HepG2 (cell line): ENCODE measurements around the gene LDB3. TPM values are rescaled to one million over a fixed set of nuclear protein-coding genes. Genes with fewer than 3 reads are reported as not detected.
A peak's percentile ranks its signal among the peaks of the same experiment; 100 is the strongest.

Experiments used
- BRF2 ChIP-seq: sonication (generic); formaldehyde crosslinking; IDR thresholded peaks from 2 replicates; pipeline ENCODE4 v1.8.1; 2022; ENCODE audit warnings: mild to moderate bottlenecking, missing genetic modification reagents
- KAT2B ChIP-seq: fragments of 150-350 bp; IDR thresholded peaks from 2 replicates; pipeline ENCODE4 v1.6.1; 2014; ENCODE audit warnings: low read depth, low read length, borderline replicate concordance
- MAFF ChIP-seq: IDR thresholded peaks from 2 replicates; pipeline ENCODE4 v1.6.1; 2011; ENCODE audit warnings: low read depth, low read length, improper control_type of control experiment
- NFIC ChIP-seq: IDR thresholded peaks from 2 replicates; pipeline ENCODE4 v1.6.1; 2012; ENCODE audit warnings: mild to moderate bottlenecking, low read length, inconsistent platforms
- NFRKB ChIP-seq: fragments of 450-650 bp; IDR thresholded peaks from 2 replicates; pipeline ENCODE4 v1.6.1; 2017
- PRDM15 ChIP-seq: sonication (generic); formaldehyde crosslinking; IDR thresholded peaks from 2 replicates; pipeline ENCODE4 v1.4.0; 2020; ENCODE audit warnings: missing genetic modification reagents
- RBFOX2 ChIP-seq: fragments of 200-400 bp; formaldehyde crosslinking; IDR thresholded peaks from 2 replicates; pipeline ENCODE4 v1.6.1; 2017; ENCODE audit warnings: low read depth, mild to moderate bottlenecking, low read length
- SKI ChIP-seq: fragments of 450-650 bp; IDR thresholded peaks from one replicate; pipeline ENCODE4 v1.6.1; 2018; ENCODE audit warnings: mild to moderate bottlenecking; ENCODE audit not compliant: partially characterized antibody
- SP5 ChIP-seq: IDR thresholded peaks from 2 replicates; pipeline ENCODE4 v1.6.1; 2016; ENCODE audit warnings: low read depth, borderline replicate concordance
- TCF7 ChIP-seq: sonication (generic); IDR thresholded peaks from 2 replicates; pipeline ENCODE4 v1.6.1; 2016; ENCODE audit warnings: antibody characterized with exemption, low read depth
- ZNF24 ChIP-seq: fragments of 450-650 bp; IDR thresholded peaks from 2 replicates; pipeline ENCODE4 v1.6.1; 2017; ENCODE audit warnings: antibody characterized with exemption, mild to moderate bottlenecking
- ZNF274 ChIP-seq: sonication (generic); formaldehyde crosslinking; IDR thresholded peaks from 2 replicates; pipeline ENCODE4 v1.5.1; 2020; ENCODE audit warnings: mild to moderate bottlenecking, missing genetic modification reagents
- ZNF329 ChIP-seq: sonication (generic); formaldehyde crosslinking; IDR thresholded peaks from 2 replicates; pipeline ENCODE4 v1.9.0; 2021; ENCODE audit warnings: low read depth, mild to moderate bottlenecking, missing genetic modification reagents
- ZNF441 ChIP-seq: sonication (generic); formaldehyde crosslinking; IDR thresholded peaks from 2 replicates; pipeline ENCODE4 v1.7.0; 2021; ENCODE audit warnings: missing genetic modification reagents, borderline replicate concordance
- ZNF572 ChIP-seq: sonication (generic); formaldehyde crosslinking; IDR thresholded peaks from 2 replicates; pipeline ENCODE4 v1.5.1; 2020; ENCODE audit warnings: mild to moderate bottlenecking, missing genetic modification reagents
- polyA plus RNA-seq, 8 experiments: library from polyadenylated mRNA; depleted of rRNA in 3 of 8; stranded (reverse) in 7 of 8; unstranded in 1 of 8; fragments of >200 nt; fragmentation: Illumina TruSeq in 4 of 8; extraction: Trizol in 4 of 8; gene quantifications; 2 replicates each; pipeline versions ENCODE4 v1.2.1 to v1.2.3, GENCODE V29; 2011 to 2016; ENCODE audit warnings: low read depth in 4 of 8, missing spikeins in 1 of 8, mixed read lengths in 1 of 8; ENCODE audit not compliant: insufficient read depth in 1 of 8
- total RNA-seq, 5 experiments: library from RNA; depleted of rRNA; stranded (reverse); fragments of >200 nt; fragmentation: Illumina TruSeq; extraction: Trizol; gene quantifications; 2 replicates each; pipeline ENCODE4 v1.2.3, GENCODE V29; 2016; ENCODE audit warnings: low read depth in 1 of 5
- TF ChIP-seq, protein P1 (sequence below): IDR thresholded peaks from 2 replicates; pipeline ENCODE4 v1.6.1; 2016; ENCODE audit warnings: missing biosample characterization, missing genetic modification reagents, low read depth
- TF ChIP-seq, protein P2 (sequence below): sonication (generic); formaldehyde crosslinking; IDR thresholded peaks from 2 replicates; pipeline ENCODE4 v1.4.0; 2020; ENCODE audit warnings: missing genetic modification reagents
- TF ChIP-seq, protein P3 (sequence below): sonication (generic); formaldehyde crosslinking; IDR thresholded peaks from 2 replicates; pipeline ENCODE4 v1.5.1; 2020; ENCODE audit warnings: mild to moderate bottlenecking, missing genetic modification reagents

LDB3 gene
- total and polyA plus RNA-seq, 2 of the 13 experiments (the other 11 are each of a cell fraction or from before 2014, with no cell fraction given): not detected

GRCh38 chr10:86730227-86730626, 61.9 kb downstream of the LDB3 start (continued):
- TF ChIP-seq, protein P1, sequence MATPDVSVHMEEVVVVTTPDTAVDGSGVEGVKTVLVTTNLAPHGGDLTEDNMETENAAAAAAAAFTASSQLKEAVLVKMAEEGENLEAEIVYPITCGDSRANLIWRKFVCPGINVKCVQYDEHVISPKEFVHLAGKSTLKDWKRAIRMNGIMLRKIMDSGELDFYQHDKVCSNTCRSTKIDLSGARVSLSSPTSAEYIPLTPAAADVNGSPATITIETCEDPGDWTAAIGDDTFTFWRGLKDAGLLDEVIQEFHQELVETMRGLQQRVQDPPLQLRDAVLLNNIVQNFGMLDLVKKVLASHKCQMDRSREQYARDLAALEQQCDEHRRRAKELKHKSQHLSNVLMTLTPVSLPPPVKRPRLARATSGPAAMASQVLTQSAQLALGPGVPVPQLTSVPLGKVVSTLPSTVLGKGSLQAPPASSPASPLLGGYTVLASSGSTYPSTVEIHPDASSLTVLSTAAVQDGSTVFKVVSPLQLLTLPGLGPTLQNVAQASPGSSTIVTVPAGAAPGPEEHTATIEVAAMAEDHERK (CRISPR knock-in tag): no peak
- TF ChIP-seq ZNF572 (CRISPR knock-in tag): no peak
- TF ChIP-seq, protein P2, sequence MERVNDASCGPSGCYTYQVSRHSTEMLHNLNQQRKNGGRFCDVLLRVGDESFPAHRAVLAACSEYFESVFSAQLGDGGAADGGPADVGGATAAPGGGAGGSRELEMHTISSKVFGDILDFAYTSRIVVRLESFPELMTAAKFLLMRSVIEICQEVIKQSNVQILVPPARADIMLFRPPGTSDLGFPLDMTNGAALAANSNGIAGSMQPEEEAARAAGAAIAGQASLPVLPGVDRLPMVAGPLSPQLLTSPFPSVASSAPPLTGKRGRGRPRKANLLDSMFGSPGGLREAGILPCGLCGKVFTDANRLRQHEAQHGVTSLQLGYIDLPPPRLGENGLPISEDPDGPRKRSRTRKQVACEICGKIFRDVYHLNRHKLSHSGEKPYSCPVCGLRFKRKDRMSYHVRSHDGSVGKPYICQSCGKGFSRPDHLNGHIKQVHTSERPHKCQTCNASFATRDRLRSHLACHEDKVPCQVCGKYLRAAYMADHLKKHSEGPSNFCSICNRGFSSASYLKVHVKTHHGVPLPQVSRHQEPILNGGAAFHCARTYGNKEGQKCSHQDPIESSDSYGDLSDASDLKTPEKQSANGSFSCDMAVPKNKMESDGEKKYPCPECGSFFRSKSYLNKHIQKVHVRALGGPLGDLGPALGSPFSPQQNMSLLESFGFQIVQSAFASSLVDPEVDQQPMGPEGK (CRISPR knock-in tag): peak; percentile 43; the same call in 1 of the 2 replicates
- peak; percentile 58; the same call in 1 of the 2 replicates for TF ChIP-seq NFIC
- TF ChIP-seq ZNF329 (CRISPR knock-in tag): no peak
- TF ChIP-seq TCF7: no peak
- TF ChIP-seq SP5 (CRISPR knock-in tag): no peak
- TF ChIP-seq SKI: no peak
- TF ChIP-seq ZNF441 (CRISPR knock-in tag): no peak
- no peak for TF ChIP-seq KAT2B
- no peak for TF ChIP-seq NFRKB
- TF ChIP-seq ZNF24: no peak
- no peak for TF ChIP-seq PRDM15
- no peak for TF ChIP-seq BRF2 (CRISPR knock-in tag)
- TF ChIP-seq, protein P3, sequence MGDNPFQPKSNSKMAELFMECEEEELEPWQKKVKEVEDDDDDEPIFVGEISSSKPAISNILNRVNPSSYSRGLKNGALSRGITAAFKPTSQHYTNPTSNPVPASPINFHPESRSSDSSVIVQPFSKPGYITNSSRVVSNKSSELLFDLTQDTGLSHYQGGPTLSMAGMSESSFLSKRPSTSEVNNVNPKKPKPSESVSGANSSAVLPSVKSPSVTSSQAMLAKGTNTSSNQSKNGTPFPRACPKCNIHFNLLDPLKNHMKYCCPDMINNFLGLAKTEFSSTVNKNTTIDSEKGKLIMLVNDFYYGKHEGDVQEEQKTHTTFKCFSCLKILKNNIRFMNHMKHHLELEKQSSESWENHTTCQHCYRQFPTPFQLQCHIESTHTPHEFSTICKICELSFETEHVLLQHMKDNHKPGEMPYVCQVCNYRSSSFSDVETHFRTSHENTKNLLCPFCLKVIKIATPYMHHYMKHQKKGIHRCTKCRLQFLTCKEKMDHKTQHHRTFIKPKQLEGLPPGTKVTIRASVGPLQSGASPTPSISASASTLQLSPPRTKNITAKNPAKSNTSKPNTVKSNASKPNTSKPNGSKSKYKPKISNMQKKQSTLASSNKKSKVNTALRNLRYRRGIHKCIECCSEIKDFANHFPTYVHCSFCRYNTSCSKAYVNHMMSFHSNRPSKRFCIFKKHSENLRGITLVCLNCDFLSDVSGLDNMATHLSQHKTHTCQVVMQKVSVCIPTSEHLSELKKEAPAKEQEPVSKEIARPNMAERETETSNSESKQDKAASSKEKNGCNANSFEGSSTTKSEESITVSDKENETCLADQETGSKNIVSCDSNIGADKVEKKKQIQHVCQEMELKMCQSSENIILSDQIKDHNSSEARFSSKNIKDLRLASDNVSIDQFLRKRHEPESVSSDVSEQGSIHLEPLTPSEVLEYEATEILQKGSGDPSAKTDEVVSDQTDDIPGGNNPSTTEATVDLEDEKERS: no peak
- no peak for TF ChIP-seq ZNF274
- no peak for TF ChIP-seq MAFF
- no peak for TF ChIP-seq RBFOX2
